SKM-1 (cell line): ENCODE results near the gene PBX4.

ENCODE experiments used
- DNase-seq: peaks from one replicate; lab custom pipeline; 2025; ENCODE audit not compliant: unreplicated experiment; lab: John Stamatoyannopoulos, UW

PBX4 gene

DNA sequence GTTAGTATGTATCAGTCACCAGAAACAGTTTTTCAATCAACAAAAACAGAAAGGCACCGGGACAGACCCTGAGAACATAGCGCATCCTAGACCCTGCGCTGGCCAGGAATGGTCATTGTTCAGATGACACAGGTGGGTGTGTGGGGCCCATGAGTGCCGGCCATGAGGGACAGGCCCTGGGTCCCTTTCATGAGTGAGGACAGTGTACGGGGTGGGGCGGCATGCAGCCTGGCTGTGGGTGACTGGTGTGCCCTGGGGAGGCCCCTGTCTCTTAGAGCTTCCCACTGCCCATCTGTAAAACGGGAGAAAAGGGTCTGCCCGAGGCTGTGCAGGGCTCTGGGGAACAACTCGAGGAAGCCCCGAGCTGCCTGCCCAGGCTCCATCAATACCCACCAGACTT lies 25.8 kb downstream of the PBX4 start:
- DNase-seq, result no peak

DNA sequence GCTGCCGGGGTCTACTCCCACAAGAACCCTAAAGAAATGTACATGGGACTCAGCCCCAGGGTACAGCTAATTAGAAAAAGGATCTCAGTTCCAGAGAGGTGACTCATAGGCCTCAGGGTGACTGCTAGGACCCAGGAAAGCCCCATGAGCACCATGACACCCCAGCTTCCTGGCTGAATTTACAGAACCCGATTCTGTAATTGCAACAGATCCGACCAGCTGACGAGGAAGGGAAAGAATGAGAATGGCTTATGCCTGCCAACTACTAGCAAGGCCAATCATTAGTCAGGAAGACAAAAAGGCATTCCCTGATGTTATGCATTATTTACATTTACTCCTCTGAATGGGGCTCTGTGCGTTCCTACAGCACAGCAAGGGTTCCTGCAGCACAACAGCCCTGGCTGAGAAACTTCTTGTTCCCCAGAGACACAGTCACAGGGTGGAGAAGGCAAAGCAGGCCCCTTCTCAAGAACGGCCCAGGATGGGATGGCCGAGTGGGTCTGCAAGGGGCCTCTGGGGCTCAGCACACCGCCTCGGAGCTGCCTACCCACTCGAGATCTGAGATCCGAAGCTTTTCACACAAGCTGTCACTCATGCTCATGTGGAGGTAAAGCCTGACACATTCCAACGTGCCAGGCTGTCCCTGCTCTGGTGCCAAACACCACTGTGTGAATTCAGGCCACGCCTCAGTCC lies 27.2 kb downstream of the PBX4 start:
- peak; percentile 46 for DNase-seq

DNA sequence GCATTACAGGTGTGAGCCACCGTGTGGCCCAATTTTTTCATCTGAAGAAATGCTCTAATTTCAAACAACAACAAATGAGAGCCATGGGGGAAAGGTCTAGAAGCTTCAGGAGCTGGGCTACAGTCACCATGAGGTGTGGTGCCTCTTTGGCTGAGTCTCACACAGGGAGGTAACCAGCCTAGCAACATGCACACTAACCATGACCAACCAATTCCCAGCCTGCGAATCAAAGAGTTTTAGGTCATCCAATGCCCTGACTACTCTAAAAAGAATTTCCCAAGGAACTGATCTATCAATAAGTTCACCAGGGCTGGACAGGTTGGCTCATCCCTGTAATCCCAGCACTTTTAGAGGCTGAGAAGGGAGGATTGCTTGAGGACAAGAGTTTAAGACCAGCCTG lies 29.9 kb downstream of the PBX4 start:
- DNase-seq, result no peak

DNA sequence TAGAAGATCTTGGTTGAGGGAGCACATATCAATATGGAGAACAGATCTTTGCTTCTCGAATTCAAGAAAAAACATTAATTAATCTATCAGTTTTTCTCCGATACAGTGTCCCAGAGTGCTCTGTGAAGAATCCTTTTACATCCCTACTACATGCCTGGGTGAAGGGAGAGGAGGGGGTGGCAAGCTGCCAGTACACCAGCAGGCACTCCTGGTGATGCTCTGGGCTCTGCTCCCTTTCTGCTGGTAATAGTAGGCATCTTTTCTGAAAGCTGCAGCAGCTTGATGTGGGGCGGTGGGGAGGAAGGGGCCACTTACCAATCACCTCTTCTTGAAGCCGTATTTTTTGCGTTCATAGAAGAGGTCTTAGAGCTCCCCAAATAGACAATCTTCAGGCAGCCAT lies 30.7 kb downstream of the PBX4 start:
- DNase-seq, result no peak

DNA sequence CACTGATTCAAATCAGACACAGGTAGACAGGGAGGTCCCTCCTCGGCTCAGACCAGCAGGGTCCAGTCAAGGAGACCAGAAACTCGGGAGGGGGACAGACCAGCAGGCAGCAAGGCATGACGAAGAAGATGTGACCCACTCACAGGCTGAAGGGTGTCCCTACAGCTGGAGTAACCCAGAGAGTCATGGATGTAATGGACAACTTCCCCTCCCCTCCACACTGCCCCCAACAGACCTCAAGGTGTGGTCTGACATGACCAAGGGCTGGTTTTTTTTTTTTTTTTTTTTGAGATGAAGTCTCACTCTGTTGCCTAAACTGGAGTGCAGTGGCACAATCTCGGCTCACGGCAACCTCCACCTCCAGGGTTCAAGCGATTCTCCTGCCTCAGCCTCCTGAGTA lies 34.1 kb downstream of the PBX4 start:
- no peak for DNase-seq

DNA sequence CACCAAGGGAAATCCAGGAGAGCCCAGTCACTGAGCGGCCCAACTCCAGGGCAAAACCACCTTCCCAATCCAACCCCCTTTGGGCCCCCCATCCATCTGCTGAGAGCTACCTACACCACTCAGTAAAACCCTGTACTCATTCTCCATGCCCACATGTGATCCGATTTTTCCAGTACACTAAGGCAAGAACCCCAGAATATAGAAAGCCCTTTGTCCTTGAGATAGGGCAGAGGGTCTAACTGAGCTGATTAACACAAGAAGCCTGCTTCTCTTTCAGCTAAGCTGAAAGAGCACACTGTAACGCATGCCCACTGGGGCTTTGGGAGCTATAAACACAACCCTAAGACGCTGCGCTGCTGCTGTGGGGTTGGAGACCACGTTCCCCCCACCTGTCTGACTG lies 36.0 kb downstream of the PBX4 start:
- DNase-seq, result no peak

DNA sequence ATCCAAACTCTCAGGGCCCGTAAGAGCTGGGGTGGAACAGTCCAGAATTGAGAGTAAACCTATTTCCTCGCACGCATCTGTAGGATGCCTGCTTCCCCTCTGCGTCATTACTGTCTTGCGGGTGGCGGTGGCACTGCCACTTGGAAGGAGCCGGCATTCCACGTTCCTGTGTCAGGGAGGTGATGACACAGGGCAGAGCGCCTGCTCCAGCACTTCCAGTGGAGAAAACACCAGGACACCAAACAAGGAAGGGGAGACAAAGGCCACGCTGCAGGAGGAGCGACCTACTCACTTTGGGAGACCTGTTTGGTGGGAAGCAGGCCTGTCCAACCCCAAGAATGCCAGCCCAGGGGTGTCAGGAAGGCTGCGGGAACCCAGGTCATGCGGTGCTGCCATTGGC lies 37.1 kb downstream of the PBX4 start:
- DNase-seq, result no peak

DNA sequence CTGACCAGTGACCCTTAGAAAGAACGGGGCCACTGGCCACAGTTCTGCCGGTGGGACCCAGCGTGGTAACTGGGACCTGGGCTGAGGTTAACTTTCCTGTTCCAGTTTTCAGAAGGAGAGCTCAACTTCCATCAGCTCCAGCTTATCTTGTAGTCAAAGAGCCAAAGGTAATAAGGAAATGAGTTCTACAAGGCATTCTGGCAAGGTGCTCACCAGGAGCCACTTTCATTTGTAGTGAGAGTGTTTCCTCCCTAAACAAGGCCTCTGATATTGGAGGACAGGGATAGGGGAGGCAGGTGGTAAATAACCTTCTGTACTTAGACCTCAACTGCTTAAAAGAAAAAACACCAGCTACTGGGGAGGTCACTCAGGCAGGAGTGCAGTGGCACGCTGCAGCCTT lies 38.1 kb downstream of the PBX4 start:
- DNase-seq, result no peak

DNA sequence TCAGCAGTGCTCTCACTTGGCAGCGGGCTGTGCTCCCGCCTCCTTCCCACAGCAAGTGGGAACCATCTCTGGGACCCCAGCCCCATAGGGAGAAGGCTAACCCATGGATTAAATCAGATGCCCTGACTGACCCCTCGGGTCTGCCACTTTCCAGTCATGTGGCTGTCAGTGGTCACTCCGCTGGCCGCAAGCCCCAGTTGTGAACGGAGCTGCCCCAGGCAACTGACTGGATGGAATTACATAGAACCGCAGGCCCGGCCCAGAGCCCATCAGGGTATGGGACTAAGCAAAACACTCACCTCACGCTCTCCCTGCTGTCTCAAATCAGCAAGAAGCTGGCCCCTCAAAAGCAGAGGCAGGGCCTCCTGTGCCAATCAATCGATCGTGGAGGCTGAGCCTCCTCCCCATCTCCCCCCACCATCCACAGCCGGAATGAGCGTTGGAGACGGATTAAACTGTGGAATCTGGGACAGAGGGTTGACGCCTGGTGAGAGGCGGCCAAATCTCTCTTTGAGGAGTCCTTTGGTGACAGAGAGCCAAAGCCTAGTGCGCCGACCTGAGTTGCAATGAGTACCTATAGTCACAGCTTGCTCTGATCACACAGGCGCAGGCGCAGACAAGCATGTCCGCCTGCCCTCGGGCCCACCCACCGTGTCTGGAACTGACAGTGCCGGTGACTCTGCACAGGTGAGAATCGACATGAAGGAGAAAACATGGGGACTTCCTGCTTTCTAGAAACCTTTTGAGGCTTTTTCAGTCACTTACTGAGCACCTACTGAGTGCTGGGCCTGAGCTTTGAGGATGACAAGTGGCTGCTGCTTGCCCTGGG lies 38.7 kb downstream of the PBX4 start:
- no peak for DNase-seq

DNA sequence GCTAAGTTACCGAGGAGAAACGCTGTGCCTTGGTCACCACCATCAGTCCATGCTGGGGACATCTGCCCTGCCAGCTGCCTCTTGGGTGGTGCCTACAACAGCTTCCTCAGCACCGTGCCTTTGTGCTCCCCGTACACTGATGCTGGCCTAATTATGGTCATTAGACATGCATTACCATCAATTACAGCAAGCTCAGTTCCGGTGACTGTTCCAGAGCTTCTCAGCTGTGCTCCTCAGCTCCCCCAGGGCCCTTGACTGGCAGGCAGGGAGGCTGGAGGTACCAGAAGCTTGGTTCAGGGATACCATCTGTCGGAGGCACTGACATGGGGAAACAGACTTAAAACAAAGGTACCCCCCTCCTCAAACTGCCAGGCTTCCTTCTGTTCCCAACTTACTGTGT lies 40.2 kb downstream of the PBX4 start:
- no peak for DNase-seq

DNA sequence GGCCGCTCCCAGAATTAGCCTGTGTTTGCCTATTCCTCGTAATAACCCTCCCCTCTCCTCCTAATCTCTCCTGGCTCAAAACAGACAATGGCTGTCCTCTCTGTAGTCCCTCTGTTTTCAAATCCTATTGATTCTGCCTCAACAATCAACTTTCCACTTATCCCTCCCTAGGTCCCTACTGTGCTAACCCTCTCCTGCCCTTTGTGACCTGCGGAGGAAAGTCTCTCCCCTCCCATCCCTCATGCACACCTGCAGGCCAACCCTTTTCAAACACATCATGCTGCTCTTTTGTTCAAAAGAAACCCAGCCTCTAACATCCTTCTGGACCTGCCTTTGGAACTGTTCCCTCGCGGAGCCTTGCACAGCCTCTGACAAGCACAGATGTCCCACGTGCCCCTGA lies 43.1 kb downstream of the PBX4 start:
- no peak for DNase-seq

DNA sequence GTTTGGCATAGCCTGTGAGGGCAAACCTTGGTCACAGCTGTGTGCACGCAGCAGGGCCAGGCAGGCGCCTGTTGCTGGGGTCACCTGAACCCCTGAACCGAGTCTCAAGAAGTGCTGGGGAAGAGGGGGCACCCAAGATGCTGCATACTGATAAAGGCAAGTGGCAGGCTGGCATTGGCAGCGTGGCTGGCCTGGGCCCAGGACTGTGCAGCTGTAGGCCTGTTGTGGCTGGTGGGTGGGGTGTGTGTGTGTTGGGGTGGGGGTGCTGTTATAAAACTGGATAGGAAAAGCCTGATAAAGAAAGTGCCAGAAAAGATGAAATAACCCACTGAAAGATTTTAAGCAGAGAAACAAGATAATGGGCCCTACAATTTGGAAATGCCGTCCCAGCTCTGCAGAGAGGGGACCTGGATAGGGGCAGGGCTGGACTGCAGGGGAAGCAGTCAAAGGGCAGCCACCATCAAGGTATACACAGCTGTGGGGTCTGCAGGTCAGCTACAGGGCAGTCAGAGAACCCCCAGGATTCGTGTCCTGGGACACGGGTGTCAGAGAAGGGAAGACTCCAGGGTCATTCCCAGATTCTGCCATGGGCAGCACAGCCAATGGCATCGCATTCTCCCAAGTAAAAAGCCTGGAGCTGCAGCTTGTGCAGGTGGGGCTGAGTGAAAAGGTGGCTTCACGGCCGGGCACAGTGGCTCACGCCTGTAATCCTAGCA lies 47.3 kb downstream of the PBX4 start:
- DNase-seq, result no peak

DNA sequence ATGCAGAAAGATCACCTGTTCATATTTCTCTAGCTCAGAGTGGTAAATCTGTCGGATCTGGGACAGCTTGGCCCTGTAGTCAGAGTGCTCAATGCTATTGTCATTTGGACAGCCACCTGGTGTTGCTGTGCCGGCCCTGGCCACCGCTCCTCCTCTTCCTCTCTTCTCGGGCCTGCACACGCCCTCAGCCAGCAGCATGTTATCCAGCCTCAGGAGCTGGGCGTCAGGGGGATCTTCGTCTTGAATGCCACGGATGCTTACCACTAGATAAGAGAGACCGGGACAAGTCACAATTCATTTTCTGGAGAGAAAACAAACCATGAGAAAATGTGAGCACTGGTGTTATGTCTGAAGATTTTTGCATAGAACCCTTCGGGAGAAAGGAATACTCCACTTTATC lies 47.9 kb downstream of the PBX4 start:
- DNase-seq, result no peak

DNA sequence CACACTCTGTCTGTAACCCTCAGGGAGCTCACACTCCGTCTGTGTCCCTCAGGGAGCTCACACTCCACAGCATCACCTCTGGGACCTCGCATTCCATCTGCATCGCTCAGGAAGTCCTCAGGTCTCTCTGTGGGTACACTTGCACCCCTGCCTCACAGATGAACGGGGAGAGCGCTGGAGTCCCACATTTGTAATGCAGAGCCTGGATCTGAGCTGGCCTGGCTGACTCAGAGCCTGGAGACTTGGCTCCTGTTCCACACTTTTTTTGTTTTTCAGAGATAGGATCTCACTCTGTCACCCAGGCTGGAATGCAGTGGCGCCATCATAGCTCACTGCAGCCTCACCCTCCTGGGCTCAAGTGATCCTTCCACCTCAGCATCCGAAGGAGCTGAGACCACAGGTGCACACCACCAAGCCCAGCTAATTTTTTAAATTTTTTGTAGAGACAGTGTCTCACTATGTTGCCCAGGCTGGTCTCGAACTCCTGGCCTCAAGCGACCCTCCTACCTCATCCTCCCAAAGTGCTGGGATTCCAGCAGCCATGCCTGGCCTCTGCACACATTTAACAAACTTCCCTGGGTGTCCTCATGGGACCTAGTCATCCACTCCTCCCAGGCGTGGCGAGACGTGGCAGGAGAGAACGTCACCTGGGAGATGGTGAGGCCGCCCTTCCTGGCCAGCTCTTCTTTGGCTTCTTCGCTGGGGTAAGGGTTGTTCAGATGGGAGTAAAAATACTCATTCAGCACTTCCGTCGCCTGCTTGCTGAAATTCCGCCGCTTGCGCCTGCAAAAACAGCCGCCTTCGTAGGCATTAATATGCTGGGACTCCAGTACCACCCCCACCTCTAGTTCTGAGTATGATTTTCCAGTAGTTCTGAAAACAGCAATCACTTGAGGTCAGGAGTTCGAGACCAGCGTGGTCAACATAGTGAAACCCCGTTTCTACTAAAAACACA lies 49.4 kb downstream of the PBX4 start:
- no peak for DNase-seq

DNA sequence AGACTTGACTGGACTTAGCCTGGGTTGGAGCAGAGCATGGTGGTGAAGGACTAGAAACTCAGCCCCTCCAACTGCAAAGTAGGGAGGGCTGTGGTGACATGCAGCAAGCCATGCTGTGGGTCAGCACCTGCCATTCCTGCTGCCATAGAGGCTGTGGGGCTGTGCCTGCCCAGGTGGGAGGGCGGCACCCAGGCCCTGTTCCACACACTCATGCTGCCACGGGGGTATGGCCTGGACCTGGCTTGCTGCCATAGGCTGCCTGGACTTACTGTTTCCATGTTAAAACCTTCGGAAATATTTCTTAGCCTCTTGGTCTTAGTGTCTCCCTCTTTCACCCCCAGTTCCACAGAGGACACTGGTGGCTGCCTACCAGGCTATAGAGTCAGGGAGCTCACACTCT lies 51.1 kb downstream of the PBX4 start:
- no peak for DNase-seq

DNA sequence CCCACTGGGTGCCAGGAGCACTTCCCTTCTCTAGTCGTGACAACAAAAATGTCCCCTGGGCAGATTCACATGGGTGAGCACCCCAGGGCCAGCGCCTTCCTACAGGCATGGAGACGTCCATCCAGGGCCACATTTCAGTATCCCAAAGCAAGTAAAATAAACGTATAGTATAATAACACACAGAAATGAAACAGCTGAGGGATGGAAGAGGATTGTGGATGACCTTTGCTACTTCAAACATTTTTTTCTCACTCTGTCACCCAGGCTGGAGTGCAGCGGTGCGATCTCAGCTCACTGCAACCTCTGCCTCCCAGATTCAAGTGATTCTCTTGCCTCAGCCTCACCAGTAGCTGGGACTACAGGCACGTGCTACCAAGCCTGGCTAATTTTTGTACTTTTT lies 52.2 kb downstream of the PBX4 start:
- DNase-seq, result no peak

DNA sequence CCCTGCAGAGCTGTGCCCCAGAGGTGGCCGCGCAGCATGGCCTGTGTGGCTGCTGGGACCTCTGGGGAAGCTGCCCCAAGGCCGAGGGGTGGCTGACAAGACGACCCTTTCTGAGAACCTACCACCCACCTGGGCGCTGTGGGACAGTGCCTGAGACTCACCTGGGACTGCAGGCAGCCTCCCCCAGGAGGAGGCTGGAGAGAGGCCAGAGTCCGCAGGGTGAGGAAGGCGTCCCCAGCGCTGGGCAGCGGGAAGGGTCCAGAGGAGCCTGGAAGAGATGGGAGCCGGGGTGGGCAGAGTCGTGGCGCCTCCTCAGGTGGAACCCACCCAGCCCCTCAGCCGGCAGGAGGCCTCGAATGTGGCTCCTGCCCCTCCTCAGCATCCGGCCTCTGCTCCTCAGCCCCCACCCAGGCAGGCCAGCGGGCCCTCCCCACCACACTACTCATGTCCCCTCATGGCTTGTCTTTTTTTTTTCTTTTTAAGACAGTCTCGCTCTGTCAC lies 55.1 kb downstream of the PBX4 start:
- no peak for DNase-seq

DNA sequence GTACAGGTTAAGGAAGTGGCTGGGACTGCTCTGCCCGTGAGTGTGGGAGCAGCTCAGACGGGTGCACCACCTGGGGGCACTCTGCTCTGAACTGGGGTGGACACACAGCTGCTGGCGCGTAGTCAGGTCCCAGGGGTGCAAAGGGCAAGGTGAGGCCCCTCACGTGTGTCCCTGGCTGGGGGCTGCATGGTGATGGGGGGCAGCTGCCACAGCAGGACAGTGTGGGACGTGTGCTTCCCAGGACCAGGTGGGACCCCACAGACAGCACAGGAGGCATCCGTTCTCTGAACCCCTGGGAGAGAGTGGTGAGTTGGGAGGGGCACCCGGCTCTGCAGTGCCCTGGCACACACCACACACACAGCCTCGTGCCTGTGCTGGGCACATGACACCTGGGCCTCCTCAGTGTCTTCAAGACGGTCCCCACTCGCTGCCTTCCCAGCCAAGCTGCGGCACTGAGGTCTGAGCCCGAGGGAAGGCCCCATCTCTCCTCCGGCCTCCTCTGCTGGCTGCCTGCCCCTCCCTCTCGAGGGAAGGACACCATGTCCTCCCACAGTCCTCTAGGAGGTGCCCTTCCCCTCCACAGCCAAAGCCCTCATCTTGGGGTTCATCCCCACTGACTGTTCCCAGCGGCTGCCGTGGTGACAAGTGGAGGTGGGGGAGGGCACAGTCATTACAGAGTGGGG lies 55.7 kb downstream of the PBX4 start:
- DNase-seq, result no peak

DNA sequence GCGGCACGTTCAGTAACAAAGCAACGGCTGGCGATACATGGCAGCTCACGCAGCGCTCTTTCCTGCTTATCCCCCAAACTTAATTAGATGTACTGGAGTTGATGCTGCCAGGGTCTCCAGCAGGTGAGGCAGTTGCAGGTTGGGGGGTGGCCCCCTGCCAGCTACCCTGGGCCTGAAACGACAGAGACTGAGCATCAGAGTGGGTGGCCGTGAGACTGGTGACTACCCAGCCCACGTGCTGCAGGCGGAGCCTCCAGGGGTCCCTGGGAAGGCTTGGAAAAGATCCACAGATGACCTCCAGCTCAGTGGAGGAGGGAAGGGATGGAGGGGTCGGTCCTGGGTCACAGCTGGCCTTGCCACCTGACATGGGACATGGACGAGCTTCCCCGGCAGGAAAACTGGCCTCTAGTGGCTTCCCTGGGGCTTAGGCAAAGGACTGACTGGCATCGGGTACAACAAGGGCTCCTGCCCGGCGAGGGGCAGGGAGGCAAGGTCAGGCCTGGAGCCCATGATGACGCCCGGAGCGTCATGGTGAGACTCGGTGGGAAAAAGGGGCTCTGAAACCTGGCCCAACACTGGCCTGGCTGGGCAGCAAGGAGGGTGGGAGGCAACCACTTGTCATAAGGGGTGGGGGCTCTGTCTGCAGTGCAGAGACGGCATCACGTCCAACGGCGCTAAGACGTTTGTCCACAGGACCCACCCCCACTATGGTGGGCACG lies 56.4 kb downstream of the PBX4 start:
- no peak for DNase-seq

DNA sequence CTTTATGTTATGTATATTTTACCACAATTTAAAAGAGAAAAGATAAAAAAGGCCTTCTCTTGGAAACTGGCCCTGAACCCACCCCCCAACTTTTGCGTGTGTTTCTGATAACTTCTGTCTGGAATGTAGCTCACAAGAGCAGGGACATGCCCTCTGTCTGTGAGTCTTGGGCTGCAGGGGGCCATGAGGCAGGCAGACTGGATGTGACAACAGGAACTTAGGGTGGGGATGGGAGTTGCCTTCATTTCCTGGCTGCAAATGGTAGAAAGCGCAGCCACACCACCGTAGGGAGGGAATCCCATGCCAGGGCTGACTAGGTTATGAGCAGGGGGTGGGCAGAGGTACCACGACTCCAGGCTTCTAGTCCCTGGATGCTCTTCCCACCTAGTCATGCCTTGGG lies 58.6 kb downstream of the PBX4 start:
- DNase-seq, result no peak
